ENCODE results near the gene VARS2.
A peak's percentile ranks its signal among the peaks of the same experiment; 100 is the strongest.
"Not testable (repeated sequence)": the region's sequence is repeated elsewhere in the genome, so short reads cannot be mapped to it uniquely, and the experiment has no call there.

VARS2 gene

GRCh38 chr6:30924040-30924627 is 10.1 kb downstream of the VARS2 start:
- not testable (repeated sequence) for DNase-seq

GRCh38 chr6:30926644-30927043 is 12.6 kb downstream of the VARS2 start:
- no peak for DNase-seq

- not testable (repeated sequence) for DNase-seq
These were observed 13.0 kb downstream of the VARS2 start for GRCh38 chr6:30927080-30927479.

GRCh38 chr6:30928677-30929076 is 14.6 kb downstream of the VARS2 start:
- no peak for DNase-seq

- no peak for DNase-seq
These were observed 16.5 kb downstream of the VARS2 start for GRCh38 chr6:30930506-30930905.

- no peak for DNase-seq
These were observed 17.2 kb downstream of the VARS2 start for GRCh38 chr6:30931272-30931671.

- DNase-seq, result no peak
These were observed 18.1 kb downstream of the VARS2 start, which contains the start of gene SFTA2 for GRCh38 chr6:30931969-30932645. Gene SFTA2, minus strand, starts transcription at chr6:30932170. Its CDS starts 74 bp downstream, at chr6:30932096.

- DNase-seq, result no peak
These were observed 18.8 kb downstream of the VARS2 start for GRCh38 chr6:30932665-30933365.

- no peak for DNase-seq
These were observed 21.0 kb downstream of the VARS2 start for GRCh38 chr6:30935018-30935417.

- DNase-seq, result no peak
These were observed 23.2 kb downstream of the VARS2 start for GRCh38 chr6:30937265-30937664.

GRCh38 chr6:30938730-30939129 is 24.7 kb downstream of the VARS2 start:
- DNase-seq, result no peak

GRCh38 chr6:30939473-30939872 is 25.4 kb downstream of the VARS2 start:
- DNase-seq, result no peak

GRCh38 chr6:30940361-30940986 is 26.4 kb downstream of the VARS2 start, which contains the start of gene MUCL3:
Gene MUCL3, plus strand, starts transcription at chr6:30940973. Its CDS starts 27 bp downstream, at chr6:30941000.
- DNase-seq, result no peak

GRCh38 chr6:30942338-30943060 is 28.5 kb downstream of the VARS2 start:
- DNase-seq, result no peak

GRCh38 chr6:30944051-30944450 is 30.0 kb downstream of the VARS2 start:
- no peak for DNase-seq

GRCh38 chr6:30945281-30945680 is 31.2 kb downstream of the VARS2 start:
- no peak for DNase-seq

- DNase-seq, result no peak
These were observed 33.2 kb downstream of the VARS2 start for GRCh38 chr6:30947231-30947630.

- no peak for DNase-seq
These were observed 34.8 kb downstream of the VARS2 start for GRCh38 chr6:30948811-30949210.

GRCh38 chr6:30951907-30952469 is 38.0 kb downstream of the VARS2 start:
- DNase-seq, result no peak

- peak in 1 of 58 donors; percentile 2 for DNase-seq
These were observed 40.8 kb downstream of the VARS2 start for GRCh38 chr6:30954631-30955366.

Measured in anterior cingulate cortex (tissue), 58 donors.